AG04450 (cell line): ENCODE data around the gene TTC9B. TPM values are rescaled to one million over a fixed set of nuclear protein-coding genes. Genes with fewer than 3 reads are reported as not detected.
"Not testable (repeated sequence)": the region's sequence is repeated elsewhere in the genome, so short reads cannot be mapped to it uniquely, and the experiment has no call there.

Source experiments
- CTCF ChIA-PET: fragments of 300-600, 350-600 bp; formaldehyde crosslinking; extraction: SDS; loops from one replicate; lab custom pipeline; 2022; ENCODE audit warnings: antibody characterized with exemption, inconsistent platforms; lab: Charles Lee
- POLR2A ChIA-PET: fragments of 350-600 bp; formaldehyde crosslinking; extraction: SDS; loops from one replicate; lab custom pipeline; 2021; ENCODE audit warnings: antibody characterized with exemption, inconsistent platforms; lab: Yijun Ruan, JAX
- DNase-seq: peaks from one replicate; pipeline ENCODE4 v3.0.0-alpha.2; 2011; ENCODE audit warnings: low read depth, low spot score
- H3K27ac ChIP-seq: one replicate; pipeline ENCODE4 v1.5.1; 2012; ENCODE audit warnings: low read depth, low read length, control low read depth
- H3K27me3 ChIP-seq: one replicate; pipeline ENCODE4 v1.6.0; 2012; ENCODE audit warnings: low read length; ENCODE audit not compliant: control insufficient read depth, insufficient read depth
- H3K4me3 ChIP-seq: 2 replicates; pipeline ENCODE4 v1.5.1; 2011; ENCODE audit warnings: mild to moderate bottlenecking, low read depth, low read length, control low read depth
- H3K9me3 ChIP-seq: 2 replicates; pipeline ENCODE4 v1.5.1; 2012; ENCODE audit warnings: low read length; ENCODE audit not compliant: control insufficient read depth, insufficient read depth
- CTCF ChIP-seq: IDR thresholded peaks from 2 replicates; pipeline ENCODE4 v1.5.1; 2011; ENCODE audit warnings: low read depth, low read length, control low read depth, inconsistent platforms
- polyA plus RNA-seq: library from polyadenylated mRNA; depleted of rRNA; stranded (reverse); fragments of >200 nt; gene quantifications from 2 replicates; pipeline ENCODE4 v1.2.3, GENCODE V29; 2011

Gene TTC9B
- polyA plus RNA-seq, 1 experiment, result not detected

- CTCF ChIA-PET, result interaction anchor here (1.0 to 2.4 kb wide), 2 partner anchors 82 kb away, joined by 3 to 20 read pairs; no protein-coding TSS in a partner anchor
- POLR2A ChIA-PET, result no interaction called here
- peaks cover 15% of the 10 kb centered on the region for H3K9me3 ChIP-seq
- TF ChIP-seq CTCF, result peak; percentile 91
- no peak overlapping the region for H3K4me3 ChIP-seq
- H3K27me3 ChIP-seq, result peaks cover 13% of the 10 kb centered on the region
- no peak overlapping the region for H3K27ac ChIP-seq
- DNase-seq, result peak; percentile 73
Measured at GRCh38 chr19:40221858-40222619, 3.9 kb upstream of the TTC9B start.

DNA sequence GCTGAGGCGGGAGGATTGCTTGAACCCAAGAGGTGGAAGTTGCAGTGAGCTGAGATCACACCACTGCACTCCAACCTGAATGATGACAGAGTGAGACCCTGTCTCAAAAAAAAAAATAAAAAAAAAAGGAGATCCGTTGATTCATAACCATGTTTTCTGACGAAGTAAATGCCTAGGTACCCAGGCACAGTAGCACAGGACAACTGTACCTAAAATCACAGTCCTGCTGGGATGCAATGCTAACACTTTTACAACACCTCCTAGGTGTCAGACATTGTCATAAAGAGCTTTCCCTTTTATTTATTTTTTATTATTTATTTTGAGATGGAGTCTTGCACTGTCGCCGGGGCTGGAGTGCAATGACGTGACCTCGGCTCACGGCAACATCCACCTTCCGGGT is 2.5 kb upstream of the TTC9B start:
- no peak for DNase-seq
- Histone ChIP-seq H3K27me3 (peaks cover 23% of the 10 kb centered on the region), H3K9me3 (peaks cover 15% of the 10 kb centered on the region), H3K4me3 (no peak overlapping the region), H3K27ac (no peak overlapping the region)
- CTCF ChIA-PET, result interaction anchor here (1.6 to 2.4 kb wide), 2 partner anchors 66 to 81 kb away, joined by 3 to 20 read pairs; no protein-coding TSS in a partner anchor
- POLR2A ChIA-PET, result no interaction called here
- no peak for TF ChIP-seq CTCF

GRCh38 chr19:40219721-40220276 is 1.6 kb upstream of the TTC9B start:
- no peak for DNase-seq
- POLR2A ChIA-PET, result no interaction called here
- TF ChIP-seq CTCF, result no peak
- H3K9me3 ChIP-seq, result peaks cover 15% of the 10 kb centered on the region
- H3K4me3 ChIP-seq, result no peak overlapping the region
- CTCF ChIA-PET, result interaction anchor here (0.6 to 2.4 kb wide), 3 partner anchors 66 to 405 kb away, joined by 3 to 20 read pairs (median 3); no protein-coding TSS in a partner anchor
- H3K27me3 ChIP-seq, result peaks cover 20% of the 10 kb centered on the region
- H3K27ac ChIP-seq, result no peak overlapping the region

GRCh38 chr19:40219029-40219428 is 845 bp upstream of the TTC9B start:
- not testable (repeated sequence) for H3K27ac ChIP-seq
- POLR2A ChIA-PET, result interaction anchor here (1.0 kb wide), 1 partner anchor 9 kb away, joined by 3 read pairs; no protein-coding TSS in a partner anchor

DNA sequence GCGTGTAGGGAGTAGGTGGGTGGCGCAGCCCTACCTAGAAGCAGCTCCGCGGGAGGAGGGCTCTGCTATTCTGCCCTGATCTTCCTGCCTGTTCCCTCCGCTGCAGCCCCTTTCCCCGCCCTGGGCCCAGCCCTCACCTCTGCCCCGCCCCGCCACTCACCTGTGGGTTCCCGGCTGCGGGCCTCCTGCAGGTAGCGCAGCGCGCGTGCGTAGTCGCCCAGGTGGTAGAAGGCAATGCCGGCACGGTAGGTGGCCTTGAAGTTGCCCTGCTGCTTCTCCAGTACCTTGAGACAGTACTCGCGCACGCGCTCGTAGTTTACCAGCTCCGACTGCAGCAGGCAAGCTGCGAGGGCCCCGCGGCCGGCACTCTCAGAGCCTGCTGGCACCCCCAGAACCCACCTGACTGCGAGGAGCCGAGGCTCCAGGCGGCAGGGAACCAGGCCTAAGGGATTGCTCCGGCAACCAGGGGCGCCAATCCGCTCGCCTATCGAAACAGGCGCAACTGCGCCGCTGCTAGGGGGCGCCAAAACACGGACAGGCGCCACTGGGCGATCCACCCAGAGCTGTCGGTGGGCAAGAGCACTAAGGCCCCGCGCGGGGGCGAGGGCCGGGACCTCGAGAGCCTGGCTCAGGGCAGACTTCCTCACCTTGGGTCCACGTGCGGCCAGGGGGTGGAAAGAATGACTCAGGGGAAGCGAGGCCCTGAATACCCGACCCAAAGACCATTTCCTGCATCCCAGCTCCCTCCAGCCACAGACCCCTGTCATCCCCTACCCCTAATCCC is 965 bp downstream of the TTC9B start:
- ChIA-PET CTCF (interaction anchor here (0.7 to 1.6 kb wide), 2 partner anchors 77 to 756 kb away, joined by 3 to 11 read pairs; no protein-coding TSS in a partner anchor), POLR2A (no interaction called here)
- 0 out of 2 replicates have a peak, but pooled peaks have one; percentile 13 for TF ChIP-seq CTCF
- no peak for DNase-seq
- peaks cover 3% of the 10 kb centered on the region for H3K9me3 ChIP-seq
- no peak overlapping the region for H3K4me3 ChIP-seq
- no peak overlapping the region for H3K27ac ChIP-seq
- H3K27me3 ChIP-seq, result peaks cover 16% of the 10 kb centered on the region

More at GRCh38 chr19:40219029-40219428, 845 bp upstream of the TTC9B start:
- H3K4me3 ChIP-seq, DNase-seq: not testable (repeated sequence)
- CTCF ChIA-PET, result interaction anchor here (0.6 to 1.2 kb wide), 3 partner anchors 26 to 716 kb away, joined by 3 to 11 read pairs (median 3); no protein-coding TSS in a partner anchor
- Histone ChIP-seq H3K27me3 (peaks cover 16% of the 10 kb centered on the region), H3K9me3 (peaks cover 15% of the 10 kb centered on the region)
